ENCODE data around the gene LIN37. TPM values are rescaled to one million over a fixed set of nuclear protein-coding genes. Genes with fewer than 3 reads are reported as not detected.
A peak's percentile ranks its signal among the peaks of the same experiment; 100 is the strongest.

The LIN37 gene
- polyA plus RNA-seq, 3 donors from 2014 or later: 9.7 to 15.2 (median 12.6) TPM

DNA sequence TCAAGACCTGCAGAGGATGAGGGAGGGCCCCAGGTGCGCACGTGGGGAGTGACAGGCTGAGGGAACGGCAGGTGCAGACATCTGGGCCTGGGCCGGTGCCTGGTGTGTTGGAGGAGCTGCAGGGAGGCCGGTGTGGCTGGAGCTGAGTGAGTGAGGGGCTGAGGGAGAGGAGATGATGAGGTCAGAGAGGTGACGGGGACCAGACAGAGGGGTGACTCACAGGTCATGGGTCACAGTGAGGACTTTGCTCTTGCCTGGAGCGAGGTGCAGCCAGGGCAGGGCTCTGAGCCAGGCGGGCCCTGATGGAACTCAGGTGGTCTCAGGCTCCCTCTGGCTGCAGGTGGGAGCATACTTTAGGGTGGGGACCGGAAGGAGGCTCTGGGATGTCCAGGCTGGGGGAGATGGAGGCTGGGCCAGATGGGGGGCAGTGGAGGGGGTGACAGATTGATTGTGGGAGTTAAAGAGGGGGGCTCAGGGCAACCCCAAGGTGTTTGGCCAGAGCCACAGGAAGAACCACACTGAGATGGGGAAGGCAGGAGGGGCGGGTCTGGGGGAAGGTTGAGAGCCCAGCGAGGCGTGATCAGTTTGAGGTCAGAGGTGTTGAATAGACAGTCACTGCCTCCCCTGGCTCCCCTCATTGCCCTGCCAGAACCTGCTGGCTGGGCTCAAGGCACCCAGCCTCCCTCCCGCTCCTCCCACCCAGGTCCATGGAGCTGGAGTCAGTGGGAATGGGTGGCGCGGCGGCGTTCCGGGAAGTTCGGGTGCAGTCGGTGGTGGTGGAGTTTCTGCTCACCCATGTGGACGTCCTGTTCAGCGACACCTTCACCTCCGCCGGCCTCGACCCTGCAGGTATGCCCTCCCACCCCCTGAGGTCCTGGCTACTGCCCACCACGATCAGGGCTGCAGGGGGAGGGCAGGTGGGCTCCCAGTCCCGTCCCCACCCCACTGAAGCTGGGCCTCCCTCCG, 35.4 kb downstream of the LIN37 start:
- Mint-ChIP-seq H3K27me3 (ENCODE audit: low read depth in 3 of 3) (peaks cover 0 to 1% (median 0%) of the 10 kb centered on the region in 3 donors), H3K27ac (peak overlapping the region in 1 of 6 donors; percentile 29), H3K4me3 (no peak overlapping the region)

GRCh38 chr19:35784503-35785338, 36.3 kb downstream of the LIN37 start:
- no peaks in the 10 kb centered on the region for H3K9me3 Mint-ChIP-seq
- peaks cover 0 to 6% (median 6%) of the 10 kb centered on the region in 3 donors for H3K36me3 Mint-ChIP-seq
- DNase-seq: no peak
- H3K4me1 Mint-ChIP-seq: peaks cover 6 to 10% of the 10 kb centered on the region in 2 donors
- H3K4me3 Mint-ChIP-seq: no peak overlapping the region
- no peak overlapping the region for H3K27ac Mint-ChIP-seq
- H3K27me3 Mint-ChIP-seq (ENCODE audit: low read depth in 3 of 3): peaks cover 0 to 1% (median 0%) of the 10 kb centered on the region in 3 donors

More for the DNA sequence above, 35.4 kb downstream of the LIN37 start:
- DNase-seq: no peak
- Mint-ChIP-seq H3K9me3 (no peaks in the 10 kb centered on the region), H3K36me3 (peaks cover 0 to 10% (median 9%) of the 10 kb centered on the region in 3 donors), H3K4me1 (peaks cover 6 to 10% of the 10 kb centered on the region in 2 donors)

DNA sequence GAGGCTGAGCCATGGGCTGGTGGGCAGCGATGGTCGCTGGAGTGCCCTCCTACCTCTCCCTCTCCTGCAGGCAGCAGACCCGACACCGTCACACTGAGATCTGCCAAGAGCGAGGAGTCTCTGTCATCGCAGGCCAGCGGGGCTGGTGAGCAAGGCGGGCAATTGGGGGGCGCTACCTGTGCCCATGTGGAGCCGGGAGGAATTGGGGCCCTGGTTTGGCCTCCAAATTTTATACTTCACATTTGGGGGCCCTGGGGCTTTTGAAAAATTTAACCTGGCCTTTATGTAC, 36.9 kb downstream of the LIN37 start:
- peaks cover 0 to 6% (median 6%) of the 10 kb centered on the region in 3 donors for H3K36me3 Mint-ChIP-seq

DNA sequence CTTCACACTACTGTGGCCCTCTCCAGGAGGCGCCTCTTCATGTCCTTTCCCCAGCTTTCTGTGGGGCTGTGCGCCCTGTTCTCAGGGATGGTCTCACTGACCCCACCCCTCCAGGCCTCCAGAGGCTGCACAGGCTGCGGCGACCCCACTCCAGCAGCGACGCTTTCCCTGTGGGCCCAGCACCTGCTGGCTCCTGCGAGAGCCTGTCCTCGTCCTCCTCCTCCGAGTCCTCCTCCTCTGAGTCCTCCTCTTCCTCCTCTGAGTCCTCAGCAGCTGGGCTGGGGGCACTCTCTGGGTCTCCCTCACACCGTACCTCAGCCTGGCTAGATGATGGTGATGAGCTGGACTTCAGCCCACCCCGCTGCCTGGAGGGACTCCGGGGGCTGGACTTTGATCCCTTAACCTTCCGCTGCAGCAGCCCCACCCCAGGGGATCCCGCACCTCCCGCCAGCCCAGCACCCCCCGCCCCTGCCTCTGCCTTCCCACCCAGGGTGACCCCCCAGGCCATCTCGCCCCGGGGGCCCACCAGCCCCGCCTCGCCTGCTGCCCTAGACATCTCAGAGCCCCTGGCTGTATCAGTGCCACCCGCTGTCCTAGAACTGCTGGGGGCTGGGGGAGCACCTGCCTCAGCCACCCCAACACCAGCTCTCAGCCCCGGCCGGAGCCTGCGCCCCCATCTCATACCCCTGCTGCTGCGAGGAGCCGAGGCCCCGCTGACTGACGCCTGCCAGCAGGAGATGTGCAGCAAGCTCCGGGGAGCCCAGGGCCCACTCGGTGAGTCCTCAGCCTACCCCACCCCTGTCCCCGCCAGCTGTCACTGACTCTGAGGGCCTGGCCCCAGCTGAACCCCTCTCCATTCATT, 38.2 kb downstream of the LIN37 start:
- Mint-ChIP-seq H3K4me1 (peaks cover 6 to 10% of the 10 kb centered on the region in 2 donors), H3K4me3 (no peak overlapping the region), H3K36me3 (peaks cover 0 to 6% (median 1%) of the 10 kb centered on the region in 3 donors), H3K27me3 (ENCODE audit: low read depth in 3 of 3) (no peaks in the 10 kb centered on the region), H3K27ac (no peak overlapping the region), H3K9me3 (no peaks in the 10 kb centered on the region)
- no peak for DNase-seq

More for the DNA sequence above, 36.9 kb downstream of the LIN37 start:
- Mint-ChIP-seq H3K27ac (no peak overlapping the region), H3K27me3 (ENCODE audit: low read depth in 3 of 3) (peaks cover 0 to 1% (median 0%) of the 10 kb centered on the region in 3 donors), H3K4me3 (no peak overlapping the region), H3K4me1 (peaks cover 6 to 10% of the 10 kb centered on the region in 2 donors), H3K9me3 (no peaks in the 10 kb centered on the region)
- no peak for DNase-seq

DNA sequence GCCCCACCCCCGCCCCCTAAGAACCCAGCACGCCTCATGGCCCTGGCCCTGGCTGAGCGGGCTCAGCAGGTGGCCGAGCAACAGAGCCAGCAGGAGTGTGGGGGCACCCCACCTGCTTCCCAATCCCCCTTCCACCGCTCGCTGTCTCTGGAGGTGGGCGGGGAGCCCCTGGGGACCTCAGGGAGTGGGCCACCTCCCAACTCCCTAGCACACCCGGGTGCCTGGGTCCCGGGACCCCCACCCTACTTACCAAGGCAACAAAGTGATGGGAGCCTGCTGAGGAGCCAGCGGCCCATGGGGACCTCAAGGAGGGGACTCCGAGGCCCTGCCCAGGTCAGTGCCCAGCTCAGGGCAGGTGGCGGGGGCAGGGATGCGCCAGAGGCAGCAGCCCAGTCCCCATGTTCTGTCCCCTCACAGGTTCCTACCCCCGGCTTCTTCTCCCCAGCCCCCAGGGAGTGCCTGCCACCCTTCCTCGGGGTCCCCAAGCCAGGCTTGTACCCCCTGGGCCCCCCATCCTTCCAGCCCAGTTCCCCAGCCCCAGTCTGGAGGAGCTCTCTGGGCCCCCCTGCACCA, 38.9 kb downstream of the LIN37 start:
- peaks cover 6 to 10% of the 10 kb centered on the region in 2 donors for H3K4me1 Mint-ChIP-seq

GRCh38 chr19:35788205-35788960, 40.0 kb downstream of the LIN37 start:
- DNase-seq: no peak
- Mint-ChIP-seq H3K9me3 (no peaks in the 10 kb centered on the region), H3K27ac (peak overlapping the region in 3 of 6 donors; percentile 20 to 34 (median 31)), H3K36me3 (no peaks in the 10 kb centered on the region), H3K27me3 (ENCODE audit: low read depth in 3 of 3) (peaks cover 0 to 2% (median 0%) of the 10 kb centered on the region in 3 donors), H3K4me3 (no peak overlapping the region), H3K4me1 (peaks cover 3 to 4% of the 10 kb centered on the region in 2 donors)

More for the DNA sequence above, 38.9 kb downstream of the LIN37 start:
- no peaks in the 10 kb centered on the region for H3K27me3 Mint-ChIP-seq (ENCODE audit: low read depth in 3 of 3)
- H3K27ac Mint-ChIP-seq: no peak overlapping the region
- no peaks in the 10 kb centered on the region for H3K9me3 Mint-ChIP-seq
- H3K4me3 Mint-ChIP-seq: no peak overlapping the region
- peaks cover 0 to 6% (median 0%) of the 10 kb centered on the region in 3 donors for H3K36me3 Mint-ChIP-seq
- no peak for DNase-seq

- Mint-ChIP-seq H3K4me1 (no peaks in the 10 kb centered on the region), H3K4me3 (no peak overlapping the region), H3K9me3 (no peaks in the 10 kb centered on the region), H3K36me3 (no peaks in the 10 kb centered on the region), H3K27me3 (ENCODE audit: low read depth in 3 of 3) (peaks cover 0 to 2% (median 0%) of the 10 kb centered on the region in 3 donors), H3K27ac (no peak overlapping the region)
- DNase-seq: no peak
Measured at GRCh38 chr19:35789195-35789977, 41.0 kb downstream of the LIN37 start.

DNA sequence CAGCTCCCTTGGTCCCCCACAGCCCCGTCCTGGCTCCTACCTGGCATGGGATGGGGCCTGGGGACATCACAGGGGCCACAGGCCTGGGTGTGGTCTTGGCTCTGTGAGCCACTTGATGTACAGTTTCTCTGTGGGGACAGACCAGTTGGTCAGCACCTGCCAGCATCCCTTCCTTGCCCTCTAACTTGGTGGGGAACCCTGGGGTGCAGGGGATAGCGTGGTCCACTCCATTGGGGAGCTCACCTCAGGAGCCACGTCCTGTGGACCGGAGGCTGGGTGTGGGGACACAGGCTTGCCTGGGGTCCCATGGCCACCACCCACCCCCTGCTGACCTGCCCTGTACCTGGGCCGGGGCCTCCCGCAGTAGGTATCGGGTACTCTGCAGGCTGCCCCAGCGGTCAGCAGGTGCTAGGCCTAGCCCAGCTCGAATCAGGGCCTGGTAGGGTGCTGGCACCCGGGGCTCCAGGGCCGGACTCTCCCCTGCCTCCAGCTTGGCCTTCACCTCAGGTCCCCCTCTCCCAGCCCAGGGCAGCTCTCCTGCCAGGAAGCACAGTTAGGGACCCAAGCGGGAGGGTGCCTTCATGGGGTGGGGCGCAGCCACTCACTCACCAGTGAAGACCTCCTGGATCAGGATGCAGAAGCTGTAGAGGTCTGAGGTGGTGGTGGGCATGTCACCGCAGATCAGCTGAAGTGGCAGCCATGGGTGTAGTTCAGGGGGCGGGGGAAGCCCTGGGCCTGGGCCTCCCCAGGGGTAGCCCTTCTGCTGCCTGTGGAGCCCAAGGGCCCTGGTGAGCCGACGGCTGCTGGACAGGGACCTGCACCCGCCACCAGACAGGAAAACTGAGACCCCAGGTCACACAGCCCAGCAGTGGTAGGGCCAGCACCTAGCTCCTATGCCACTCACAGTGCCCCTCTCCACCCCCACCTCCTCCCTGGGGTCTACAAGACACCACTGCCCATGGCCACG, 41.9 kb downstream of the LIN37 start:
- DNase-seq: no peak
- peaks cover 0 to 2% (median 0%) of the 10 kb centered on the region in 3 donors for H3K27me3 Mint-ChIP-seq (ENCODE audit: low read depth in 3 of 3)
- H3K36me3 Mint-ChIP-seq: no peaks in the 10 kb centered on the region
- no peaks in the 10 kb centered on the region for H3K9me3 Mint-ChIP-seq
- no peak overlapping the region for H3K27ac Mint-ChIP-seq
- no peak overlapping the region for H3K4me3 Mint-ChIP-seq
- no peaks in the 10 kb centered on the region for H3K4me1 Mint-ChIP-seq

- Mint-ChIP-seq H3K4me1 (no peaks in the 10 kb centered on the region), H3K4me3 (no peak overlapping the region), H3K9me3 (no peaks in the 10 kb centered on the region), H3K27me3 (ENCODE audit: low read depth in 3 of 3) (peaks cover 0 to 4% (median 0%) of the 10 kb centered on the region in 3 donors), H3K36me3 (no peaks in the 10 kb centered on the region), H3K27ac (no peak overlapping the region)
- no peak for DNase-seq
Measured at GRCh38 chr19:35790981-35791813, 42.8 kb downstream of the LIN37 start.

- Mint-ChIP-seq H3K4me1 (no peaks in the 10 kb centered on the region), H3K27ac (no peak overlapping the region), H3K4me3 (no peak overlapping the region), H3K36me3 (no peaks in the 10 kb centered on the region), H3K9me3 (no peaks in the 10 kb centered on the region), H3K27me3 (ENCODE audit: low read depth in 3 of 3) (peaks cover under 1 to 4% (median 2%) of the 10 kb centered on the region in 3 donors)
- no peak for DNase-seq
Measured at GRCh38 chr19:35791814-35792279, 43.5 kb downstream of the LIN37 start.
